ENCODE results near the gene ANTXR1. TPM values are rescaled to one million over a fixed set of nuclear protein-coding genes. Genes with fewer than 3 reads are reported as not detected.

The ANTXR1 gene
- total and polyA plus RNA-seq, 10 donors = 2.8 to 66.7 (median 36.9) TPM

DNA sequence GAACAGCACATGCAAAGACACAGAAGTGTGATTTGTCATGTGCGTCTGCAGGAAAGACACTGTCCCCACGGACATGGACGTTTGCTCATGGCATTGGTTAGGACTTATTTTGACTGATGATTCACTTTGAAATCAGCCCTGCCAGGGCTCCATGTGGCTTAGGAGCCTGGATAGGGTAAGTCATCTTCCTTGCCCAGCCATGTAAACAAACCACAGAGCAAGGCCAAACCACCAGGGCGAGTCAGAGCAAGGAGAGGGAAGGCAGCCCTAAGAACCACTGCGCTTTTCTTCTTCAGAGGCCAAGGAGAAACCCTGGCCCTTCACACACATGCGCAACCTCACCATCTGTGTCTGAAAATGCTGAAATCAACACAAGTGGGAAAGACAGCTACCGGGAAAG is 285.3 kb downstream of the ANTXR1 start:
- no peak overlapping the region for H3K4me3 ChIP-seq
- no peaks in the 10 kb centered on the region for H3K9me3 ChIP-seq
- intact Hi-C loops (cut with DNase I; ENCODE audit: low total_unique reads) = no loop called here
- 63 to 87% (median 76%) methylated on average over 7 of the region's 7 CpGs for WGBS, 5 donors
- H3K4me1 ChIP-seq = peaks cover 0 to 8% (median 0%) of the 10 kb centered on the region in 6 donors
- no peaks in the 10 kb centered on the region for H3K27me3 ChIP-seq (replicated peaks in 1 of 7)
- TF ChIP-seq POLR2A (IDR thresholded peaks at IDR 0.05) (no peak), POLR2AphosphoS5 (IDR thresholded peaks at IDR 0.05) (no peak)
- TF ChIP-seq, protein P1, sequence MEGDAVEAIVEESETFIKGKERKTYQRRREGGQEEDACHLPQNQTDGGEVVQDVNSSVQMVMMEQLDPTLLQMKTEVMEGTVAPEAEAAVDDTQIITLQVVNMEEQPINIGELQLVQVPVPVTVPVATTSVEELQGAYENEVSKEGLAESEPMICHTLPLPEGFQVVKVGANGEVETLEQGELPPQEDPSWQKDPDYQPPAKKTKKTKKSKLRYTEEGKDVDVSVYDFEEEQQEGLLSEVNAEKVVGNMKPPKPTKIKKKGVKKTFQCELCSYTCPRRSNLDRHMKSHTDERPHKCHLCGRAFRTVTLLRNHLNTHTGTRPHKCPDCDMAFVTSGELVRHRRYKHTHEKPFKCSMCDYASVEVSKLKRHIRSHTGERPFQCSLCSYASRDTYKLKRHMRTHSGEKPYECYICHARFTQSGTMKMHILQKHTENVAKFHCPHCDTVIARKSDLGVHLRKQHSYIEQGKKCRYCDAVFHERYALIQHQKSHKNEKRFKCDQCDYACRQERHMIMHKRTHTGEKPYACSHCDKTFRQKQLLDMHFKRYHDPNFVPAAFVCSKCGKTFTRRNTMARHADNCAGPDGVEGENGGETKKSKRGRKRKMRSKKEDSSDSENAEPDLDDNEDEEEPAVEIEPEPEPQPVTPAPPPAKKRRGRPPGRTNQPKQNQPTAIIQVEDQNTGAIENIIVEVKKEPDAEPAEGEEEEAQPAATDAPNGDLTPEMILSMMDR (IDR thresholded peaks at IDR 0.05 in 8 of 11, conservative IDR thresholded peaks at IDR 0.05 in 3 of 11) = no peak
- no peak for DNase-seq
- no peaks in the 10 kb centered on the region for H3K36me3 ChIP-seq
- no peak overlapping the region for H3K27ac ChIP-seq

DNA sequence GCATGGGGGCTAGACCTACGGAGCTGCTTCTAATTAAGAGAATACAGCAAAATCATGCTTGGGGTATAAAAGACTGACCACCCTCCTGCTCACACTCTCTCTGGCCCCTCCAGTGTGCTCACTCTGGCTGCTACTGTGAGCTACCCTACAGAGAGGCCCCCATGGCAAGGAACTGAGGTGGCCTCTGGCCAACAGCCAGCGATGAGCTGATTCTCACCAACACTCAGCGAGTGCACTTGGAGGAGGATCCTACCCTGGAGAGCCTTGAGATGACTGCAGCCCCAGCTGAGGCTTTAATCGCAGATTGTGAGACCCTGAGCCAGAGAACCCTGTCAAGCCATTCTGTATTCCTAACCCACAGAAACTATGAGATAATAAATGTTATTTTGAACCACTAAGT is 285.9 kb downstream of the ANTXR1 start:
- H3K4me3 ChIP-seq = no peak overlapping the region
- TF ChIP-seq POLR2AphosphoS5 (IDR thresholded peaks at IDR 0.05) (no peak), POLR2A (IDR thresholded peaks at IDR 0.05) (no peak)
- TF ChIP-seq, protein P1 (IDR thresholded peaks at IDR 0.05 in 8 of 11, conservative IDR thresholded peaks at IDR 0.05 in 3 of 11) = no peak

More for the DNA sequence above, 285.9 kb downstream of the ANTXR1 start:
- DNase-seq = no peak
- Histone ChIP-seq H3K9me3 (peaks cover 0 to 5% (median 3%) of the 10 kb centered on the region in 8 donors), H3K4me1 (peaks cover 0 to 8% (median 0%) of the 10 kb centered on the region in 6 donors), H3K27ac (no peak overlapping the region), H3K27me3 (replicated peaks in 1 of 7) (peaks cover 0 to 1% (median 0%) of the 10 kb centered on the region in 7 donors), H3K36me3 (no peaks in the 10 kb centered on the region)
- WGBS, 5 donors = 69 to 90% (median 76%) methylated on average over 4 of the region's 4 CpGs
- intact Hi-C loops (cut with DNase I; ENCODE audit: low total_unique reads) = no loop called here

Small RNA genes within 50 kb of the gene (microRNA-seq; reads per million reads assigned to microRNA genes)
- 0.35 to 3.3 (median 1.7) reads per million in 3 donors for gene MIR3126

Small RNA genes within 50 kb of the gene (small RNA-seq; reads per million reads assigned to genes)
- gene MIR3126 (0 to 0.35 (median 0.11) reads per million in 4 donors), gene RNA5SP96 (0 reads per million in 4 donors), gene RNU6-1216P (0 reads per million in 4 donors)

Other genes starting within 250 kb of the ANTXR1 start
- gene BMP10, start 141.8 kb upstream of the ANTXR1 start, total RNA-seq = not detected
- not detected for gene BMP10, start 141.8 kb upstream of the ANTXR1 start, polyA plus RNA-seq
- not detected for gene GKN2, start 60.3 kb upstream of the ANTXR1 start, total RNA-seq
- gene GKN2, start 60.3 kb upstream of the ANTXR1 start, polyA plus RNA-seq = under 1 TPM in 2 of 3 donors, not detected in 1; 0.12 to 0.26 TPM
- not detected for gene GKN1, start 38.5 kb upstream of the ANTXR1 start, total RNA-seq
- under 1 TPM in 1 of 3 donors, not detected in 2; 0.28 TPM for gene GKN1, start 38.5 kb upstream of the ANTXR1 start, polyA plus RNA-seq

All from spleen (tissue), 11 donors.